ENCODE results near the gene ITGB2.

Gene ITGB2

GRCh38 chr21:44853601-44854390 lies 66.9 kb downstream of the ITGB2 start:
- TF ChIP-seq CTCF (IDR thresholded peaks at IDR 0.05; ENCODE audit: poor library complexity, severe bottlenecking): no peak
- Histone ChIP-seq H3K27me3 (ENCODE audit: insufficient read depth, poor library complexity, severe bottlenecking) (no peaks in the 10 kb centered on the region), H3K4me3 (ENCODE audit: severe bottlenecking) (no peak overlapping the region), H3K4me1 (ENCODE audit: insufficient read depth, poor library complexity, severe bottlenecking) (no peaks in the 10 kb centered on the region), H3K9me3 (ENCODE audit: severe bottlenecking) (no peaks in the 10 kb centered on the region), H3K27ac (ENCODE audit: poor library complexity, severe bottlenecking) (no peak overlapping the region), H3K36me3 (ENCODE audit: low read depth) (peaks cover 91% of the 10 kb centered on the region)
- no peak for DNase-seq (ENCODE audit: low spot score)
- ATAC-seq (ENCODE audit: low read depth): no peak

GRCh38 chr21:44850905-44851657 lies 69.6 kb downstream of the ITGB2 start:
- DNase-seq (ENCODE audit: low spot score) (no peak), ATAC-seq (ENCODE audit: low read depth) (no peak)
- peaks cover 2% of the 10 kb centered on the region for H3K4me1 ChIP-seq (ENCODE audit: insufficient read depth, poor library complexity, severe bottlenecking)
- H3K27ac ChIP-seq (ENCODE audit: poor library complexity, severe bottlenecking): no peak overlapping the region
- H3K4me3 ChIP-seq (ENCODE audit: severe bottlenecking): no peak overlapping the region
- TF ChIP-seq CTCF (IDR thresholded peaks at IDR 0.05; ENCODE audit: poor library complexity, severe bottlenecking): no peak
- H3K9me3 ChIP-seq (ENCODE audit: severe bottlenecking): no peaks in the 10 kb centered on the region
- H3K27me3 ChIP-seq (ENCODE audit: insufficient read depth, poor library complexity, severe bottlenecking): no peaks in the 10 kb centered on the region
- peaks cover 66% of the 10 kb centered on the region for H3K36me3 ChIP-seq (ENCODE audit: low read depth)

DNA sequence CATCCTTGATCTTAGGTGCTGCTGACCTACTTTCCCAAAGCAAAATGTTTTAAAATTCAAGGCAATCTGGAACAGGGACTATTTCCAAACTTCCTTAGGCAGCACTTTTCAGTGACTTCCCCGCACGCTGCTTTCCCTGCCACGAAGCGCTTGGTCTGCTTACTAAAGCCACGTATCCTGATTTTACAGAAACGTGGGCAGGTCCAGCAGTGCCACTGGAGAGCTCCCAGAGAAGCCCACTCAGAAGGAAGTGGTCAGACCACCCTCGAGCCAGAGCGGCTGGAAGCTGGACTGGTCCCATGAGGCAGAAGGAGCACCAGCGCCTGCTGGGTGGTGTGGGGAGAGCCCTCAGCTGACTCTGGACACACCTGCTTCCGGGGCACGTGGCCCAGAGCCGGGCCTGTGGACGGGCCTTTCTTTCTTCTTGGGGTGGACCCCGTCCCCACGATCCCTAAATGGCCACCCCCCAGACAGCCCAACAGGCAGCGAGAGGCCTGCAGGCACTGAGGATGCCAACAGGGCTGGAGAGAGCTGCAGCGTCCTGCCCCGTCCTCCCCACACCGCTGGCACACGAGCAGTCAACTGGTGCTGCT lies 70.4 kb downstream of the ITGB2 start:
- peaks cover 60% of the 10 kb centered on the region for H3K36me3 ChIP-seq (ENCODE audit: low read depth)
- peaks cover 3% of the 10 kb centered on the region for H3K4me1 ChIP-seq (ENCODE audit: insufficient read depth, poor library complexity, severe bottlenecking)
- H3K9me3 ChIP-seq (ENCODE audit: severe bottlenecking): no peaks in the 10 kb centered on the region
- no peak overlapping the region for H3K4me3 ChIP-seq (ENCODE audit: severe bottlenecking)
- no peak for DNase-seq (ENCODE audit: low spot score)
- TF ChIP-seq CTCF (IDR thresholded peaks at IDR 0.05; ENCODE audit: poor library complexity, severe bottlenecking): no peak
- no peak for ATAC-seq (ENCODE audit: low read depth)
- H3K27ac ChIP-seq (ENCODE audit: poor library complexity, severe bottlenecking): no peak overlapping the region
- H3K27me3 ChIP-seq (ENCODE audit: insufficient read depth, poor library complexity, severe bottlenecking): no peaks in the 10 kb centered on the region

GRCh38 chr21:44849616-44850130 lies 71.0 kb downstream of the ITGB2 start:
- Histone ChIP-seq H3K27me3 (ENCODE audit: insufficient read depth, poor library complexity, severe bottlenecking) (no peaks in the 10 kb centered on the region), H3K36me3 (ENCODE audit: low read depth) (peaks cover 54% of the 10 kb centered on the region), H3K4me1 (ENCODE audit: insufficient read depth, poor library complexity, severe bottlenecking) (peaks cover 3% of the 10 kb centered on the region), H3K9me3 (ENCODE audit: severe bottlenecking) (no peaks in the 10 kb centered on the region), H3K27ac (ENCODE audit: poor library complexity, severe bottlenecking) (no peak overlapping the region), H3K4me3 (ENCODE audit: severe bottlenecking) (no peak overlapping the region)
- no peak for ATAC-seq (ENCODE audit: low read depth)
- TF ChIP-seq CTCF (IDR thresholded peaks at IDR 0.05; ENCODE audit: poor library complexity, severe bottlenecking): no peak
- DNase-seq (ENCODE audit: low spot score): no peak

All from RWPE2 (cell line).